Activated T-cell treated with anti-CD3 and anti-CD28 coated beads for 48 hours (primary cell): Measurements from ENCODE around the gene C14orf180.

Experiments
- DNase-seq: peaks from one replicate; pipeline ENCODE4 v3.0.0-alpha.2; 2020; ENCODE audit warnings: low read depth

Gene C14orf180

GRCh38 chr14:104550340-104550860 is 29.2 kb upstream of the C14orf180 start:
- DNase-seq, result no peak

- DNase-seq, result no peak
Measured at GRCh38 chr14:104550861-104551728, 28.5 kb upstream of the C14orf180 start.

- DNase-seq, result no peak
Measured at GRCh38 chr14:104551851-104552737, 27.5 kb upstream of the C14orf180 start.

- DNase-seq, result no peak
Measured at GRCh38 chr14:104552738-104553125, 26.8 kb upstream of the C14orf180 start.

- DNase-seq, result no peak
Measured at GRCh38 chr14:104553166-104554087, 26.1 kb upstream of the C14orf180 start.

- DNase-seq, result no peak
Measured at GRCh38 chr14:104554088-104554607, 25.4 kb upstream of the C14orf180 start.

GRCh38 chr14:104554608-104555429 is 24.7 kb upstream of the C14orf180 start:
- DNase-seq, result no peak

- DNase-seq, result no peak
Measured at GRCh38 chr14:104555430-104556255, 23.9 kb upstream of the C14orf180 start.

- no peak for DNase-seq
Measured at GRCh38 chr14:104556256-104557021, 23.1 kb upstream of the C14orf180 start.

- DNase-seq, result no peak
Measured at GRCh38 chr14:104557086-104557485, 22.5 kb upstream of the C14orf180 start.

GRCh38 chr14:104557766-104558165 is 21.8 kb upstream of the C14orf180 start:
- DNase-seq, result no peak

GRCh38 chr14:104558231-104559027 is 21.1 kb upstream of the C14orf180 start:
- no peak for DNase-seq

GRCh38 chr14:104559028-104559803 is 20.3 kb upstream of the C14orf180 start:
- DNase-seq, result no peak

GRCh38 chr14:104559804-104560585 is 19.6 kb upstream of the C14orf180 start:
- no peak for DNase-seq

GRCh38 chr14:104560586-104560945 is 19.0 kb upstream of the C14orf180 start:
- DNase-seq, result no peak

- no peak for DNase-seq
Measured at GRCh38 chr14:104561124-104561557, 18.4 kb upstream of the C14orf180 start.
